HepG2 (cell line): Measurements from ENCODE around the gene MAP2K7. TPM values are rescaled to one million over a fixed set of nuclear protein-coding genes. Genes with fewer than 3 reads are reported as not detected.

Experiments used
- CSRNP2 ChIP-seq: sonication (generic); formaldehyde crosslinking; conservative IDR thresholded peaks from 2 replicates; pipeline ENCODE4 v1.8.0; 2022; ENCODE audit warnings: low read depth, missing genetic modification reagents
- HOXA5 ChIP-seq: sonication (generic); formaldehyde crosslinking; IDR thresholded peaks from 2 replicates; pipeline ENCODE4 v1.4.0; 2020; ENCODE audit warnings: missing genetic modification reagents
- HOXD1 ChIP-seq: sonication (generic); formaldehyde crosslinking; IDR thresholded peaks from 2 replicates; pipeline ENCODE4 v1.5.0; 2020; ENCODE audit warnings: missing genetic modification reagents
- MXD1 ChIP-seq: sonication (generic); formaldehyde crosslinking; IDR thresholded peaks from 2 replicates; pipeline ENCODE4 v1.4.0; 2020; ENCODE audit warnings: mild to moderate bottlenecking, missing genetic modification reagents
- POGK ChIP-seq: sonication (generic); formaldehyde crosslinking; conservative IDR thresholded peaks from 2 replicates; pipeline ENCODE4 v1.8.0; 2022; ENCODE audit warnings: mild to moderate bottlenecking, moderate library complexity, missing genetic modification reagents
- SMAD3 ChIP-seq: sonication (generic); formaldehyde crosslinking; IDR thresholded peaks from 2 replicates; pipeline ENCODE4 v1.4.0; 2020; ENCODE audit warnings: missing genetic modification reagents
- SMARCE1 ChIP-seq: fragments of 450-650 bp; IDR thresholded peaks from 2 replicates; pipeline ENCODE4 v1.6.1; 2017; ENCODE audit warnings: borderline replicate concordance
- TARDBP ChIP-seq: sonication (generic); formaldehyde crosslinking; IDR thresholded peaks from 2 replicates; pipeline ENCODE4 v1.8.0; 2022; ENCODE audit warnings: mild to moderate bottlenecking, missing genetic modification reagents
- TMF1 ChIP-seq: sonication (generic); formaldehyde crosslinking; IDR thresholded peaks from 2 replicates; pipeline ENCODE4 v1.8.1; 2022; ENCODE audit warnings: low read depth, missing genetic modification reagents
- TRIM22 ChIP-seq: fragments of 450-650 bp; IDR thresholded peaks from 2 replicates; pipeline ENCODE4 v1.6.1; 2017
- ZFY ChIP-seq: sonication (generic); formaldehyde crosslinking; IDR thresholded peaks from 2 replicates; pipeline ENCODE4 v1.4.0; 2020; ENCODE audit warnings: missing genetic modification reagents
- ZNF205 ChIP-seq: IDR thresholded peaks from 2 replicates; pipeline ENCODE4 v1.6.1; 2018; ENCODE audit warnings: missing biosample characterization, missing genetic modification reagents
- ZNF3 ChIP-seq: IDR thresholded peaks from 2 replicates; pipeline ENCODE4 v1.7.0; 2017; ENCODE audit warnings: inconsistent platforms
- ZNF562 ChIP-seq: sonication (generic); formaldehyde crosslinking; IDR thresholded peaks from 2 replicates; pipeline ENCODE4 v1.8.0; 2022; ENCODE audit warnings: missing genetic modification reagents, borderline replicate concordance
- ZNF646 ChIP-seq: sonication (generic); formaldehyde crosslinking; IDR thresholded peaks from 2 replicates; pipeline ENCODE4 v1.9.0; 2021; ENCODE audit warnings: mild to moderate bottlenecking, missing genetic modification reagents
- polyA plus RNA-seq, 8 experiments: library from polyadenylated mRNA; depleted of rRNA in 3 of 8; stranded (reverse) in 7 of 8; unstranded in 1 of 8; fragments of >200 nt; fragmentation: Illumina TruSeq in 4 of 8; extraction: Trizol in 4 of 8; gene quantifications; 2 replicates each; pipeline versions ENCODE4 v1.2.1 to v1.2.3, GENCODE V29; 2011 to 2016; ENCODE audit warnings: low read depth in 4 of 8, missing spikeins in 1 of 8, mixed read lengths in 1 of 8; ENCODE audit not compliant: insufficient read depth in 1 of 8
- total RNA-seq, 5 experiments: library from RNA; depleted of rRNA; stranded (reverse); fragments of >200 nt; fragmentation: Illumina TruSeq; extraction: Trizol; gene quantifications; 2 replicates each; pipeline ENCODE4 v1.2.3, GENCODE V29; 2016; ENCODE audit warnings: low read depth in 1 of 5

The MAP2K7 gene
- total and polyA plus RNA-seq, 2 of the 13 experiments (the other 11 are each of a cell fraction or from before 2014, with no cell fraction given): 9.0 to 10.8 TPM

- TF ChIP-seq ZNF646 (CRISPR knock-in tag) (no peak), ZFY (CRISPR knock-in tag) (no peak), SMARCE1 (no peak), TMF1 (CRISPR knock-in tag) (no peak), HOXA5 (no peak), SMAD3 (CRISPR knock-in tag) (no peak), POGK (CRISPR knock-in tag) (no peak; the same call in 1 of the 2 replicates), TARDBP (CRISPR knock-in tag) (peak; percentile 73; the same call in 1 of the 2 replicates), TRIM22 (no peak), HOXD1 (CRISPR knock-in tag) (no peak), ZNF3 (CRISPR knock-in tag) (peak; percentile 61; the same call in 1 of the 2 replicates), ZNF205 (CRISPR knock-in tag) (no peak), ZNF562 (CRISPR knock-in tag) (no peak), MXD1 (no peak), CSRNP2 (no peak)
These were observed 15.1 kb downstream of the MAP2K7 start (continued) for GRCh38 chr19:7918615-7919421.
